Measurements from ENCODE around the gene NTNG2.

NTNG2 gene

DNA sequence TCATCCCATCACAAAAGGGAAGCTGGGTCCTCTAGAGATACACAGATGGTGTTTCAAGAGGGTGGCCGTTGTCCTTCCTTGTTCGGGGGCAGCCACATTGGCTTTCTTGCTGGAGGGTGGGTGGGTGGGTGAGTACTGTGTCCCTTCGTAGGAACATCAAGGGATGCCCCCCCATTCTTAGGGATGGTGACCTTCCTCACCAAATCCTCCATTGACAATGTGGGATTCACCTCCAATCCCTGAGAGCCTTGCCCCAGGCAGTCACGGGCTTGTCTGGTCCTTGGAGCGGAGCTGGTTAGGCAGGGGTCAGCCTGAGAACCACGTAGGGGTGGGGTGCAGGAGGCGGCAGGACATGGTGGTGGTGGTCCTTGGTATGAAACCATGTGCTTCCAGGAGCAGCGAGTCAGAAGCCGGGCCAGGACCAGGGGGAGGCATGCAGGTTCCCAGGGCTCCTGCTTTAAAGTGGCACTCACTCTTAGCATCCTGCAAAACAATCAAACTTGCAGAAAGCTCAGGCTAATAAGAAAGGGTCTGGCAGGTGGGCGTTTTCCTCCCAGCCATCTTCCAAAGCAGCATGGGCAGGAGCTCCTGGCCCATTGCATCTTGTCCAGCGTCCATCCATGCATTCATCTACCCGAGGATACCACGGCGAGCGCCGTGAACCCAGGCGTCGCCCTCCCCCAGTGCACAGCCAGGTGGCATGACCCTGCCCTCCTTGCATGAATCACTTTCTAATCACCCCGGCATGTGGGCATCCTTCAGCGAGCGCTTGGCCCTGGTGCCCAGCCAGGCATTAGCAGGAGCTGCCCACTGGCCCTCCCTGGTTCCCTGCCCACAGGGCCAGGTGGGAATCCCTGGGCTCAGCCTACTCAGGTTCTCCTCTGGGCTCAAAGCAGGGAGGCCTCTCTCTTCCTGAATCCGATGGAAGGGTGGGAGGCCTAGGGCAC lies 76.4 kb downstream of the NTNG2 start:
- DNase-seq: no peak

DNA sequence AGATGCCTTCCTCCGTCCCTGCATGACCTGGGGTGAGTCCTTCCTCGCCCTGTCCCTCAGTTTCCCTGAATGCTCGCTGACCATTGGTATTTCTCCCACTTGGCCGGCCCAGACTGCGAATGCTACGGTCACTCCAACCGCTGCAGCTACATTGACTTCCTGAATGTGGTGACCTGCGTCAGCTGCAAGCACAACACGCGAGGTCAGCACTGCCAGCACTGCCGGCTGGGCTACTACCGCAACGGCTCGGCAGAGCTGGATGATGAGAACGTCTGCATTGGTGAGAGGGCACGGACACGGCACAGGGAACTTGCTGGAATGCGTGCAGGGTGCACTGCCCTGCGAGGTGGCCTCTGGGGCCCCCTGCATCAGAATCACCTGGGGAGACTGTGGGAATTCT lies 77.1 kb downstream of the NTNG2 start:
- no peak for DNase-seq

DNA sequence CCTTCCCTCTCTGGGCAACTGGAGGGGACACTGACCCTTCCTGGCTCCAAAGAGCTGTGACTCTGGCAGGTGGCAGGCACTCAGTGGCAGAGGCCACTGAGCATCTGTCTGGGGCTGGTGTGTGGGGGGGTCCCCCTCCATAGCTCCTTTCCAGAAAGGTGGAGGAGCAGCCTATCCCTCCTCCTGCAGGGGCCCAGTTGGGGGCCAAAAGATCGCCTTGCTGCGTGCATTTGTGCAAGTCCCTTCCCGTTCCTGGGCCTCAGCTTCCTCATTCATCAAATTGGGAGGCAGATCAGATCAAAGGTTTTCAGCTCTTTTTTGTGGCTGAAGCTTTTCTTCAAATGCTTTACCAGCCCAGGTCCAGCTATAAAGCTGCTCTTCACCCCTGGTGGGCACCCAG lies 77.7 kb downstream of the NTNG2 start:
- no peak for DNase-seq

DNA sequence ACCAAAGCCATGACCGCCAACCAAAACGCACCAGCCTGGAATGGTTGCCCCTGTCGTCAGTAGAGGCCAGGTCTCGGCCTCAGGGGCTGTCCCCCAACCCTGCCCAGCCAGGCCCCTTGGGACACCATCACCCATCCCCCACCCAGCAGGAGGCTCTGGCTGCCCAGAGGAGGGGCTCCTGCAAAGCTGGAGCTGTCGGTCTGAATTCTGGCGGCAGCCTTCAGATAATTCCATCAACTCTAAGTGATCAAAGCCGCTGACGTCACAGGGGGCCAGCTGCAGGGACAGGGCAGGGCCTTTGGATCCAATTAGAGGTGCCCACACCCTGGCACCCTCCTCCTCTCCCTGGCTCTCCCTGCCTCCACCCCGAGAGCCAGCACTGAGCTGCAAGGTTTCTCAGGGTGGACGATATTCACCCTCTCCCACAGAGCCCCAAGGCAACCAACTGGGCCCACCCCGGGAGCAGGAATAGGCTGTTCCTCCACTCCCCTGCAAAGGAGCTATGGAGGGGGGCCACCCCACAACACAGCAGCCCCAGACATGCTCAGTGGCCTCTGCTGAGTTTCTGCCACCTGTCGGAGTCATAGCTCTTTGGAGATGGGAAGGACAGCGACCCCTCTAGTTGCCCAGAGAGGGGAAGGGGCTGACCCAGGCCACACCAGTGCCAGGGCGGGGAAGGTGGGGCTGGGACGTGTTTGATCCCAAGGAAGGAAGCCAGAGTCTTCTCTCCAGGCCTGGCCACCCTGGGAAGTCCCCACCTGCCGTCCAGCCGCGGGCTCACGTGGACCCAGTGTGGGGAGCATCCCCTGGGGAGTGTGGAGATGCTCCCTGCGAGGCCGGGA lies 78.4 kb downstream of the NTNG2 start:
- no peak for DNase-seq

DNA sequence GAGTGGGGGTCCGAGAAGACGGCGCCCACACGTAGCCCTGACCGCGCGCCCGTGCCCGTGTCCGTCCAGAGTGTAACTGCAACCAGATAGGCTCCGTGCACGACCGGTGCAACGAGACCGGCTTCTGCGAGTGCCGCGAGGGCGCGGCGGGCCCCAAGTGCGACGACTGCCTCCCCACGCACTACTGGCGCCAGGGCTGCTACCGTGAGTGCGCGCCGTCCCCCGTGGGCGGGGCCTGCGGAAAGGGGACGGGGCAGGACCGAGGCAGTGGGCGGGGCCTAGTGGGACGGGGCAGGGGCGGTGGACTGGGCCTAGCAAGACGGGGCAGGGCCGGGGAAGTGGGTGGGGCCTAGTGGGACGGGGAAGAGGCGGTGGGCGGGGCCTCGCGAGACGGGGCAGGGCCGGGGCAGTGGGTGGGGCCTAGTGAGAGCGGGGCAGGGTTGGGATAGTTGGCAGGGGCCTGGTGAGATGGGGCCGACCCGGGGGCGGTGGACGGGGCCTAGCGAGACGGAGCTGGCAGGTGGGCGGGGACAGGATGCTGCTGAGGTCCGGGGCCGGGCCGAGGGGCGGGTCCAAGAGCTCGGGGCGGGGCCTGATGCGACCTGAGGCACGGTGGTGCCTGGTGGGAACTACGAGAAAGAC lies 79.1 kb downstream of the NTNG2 start:
- DNase-seq: peak; percentile 97

DNA sequence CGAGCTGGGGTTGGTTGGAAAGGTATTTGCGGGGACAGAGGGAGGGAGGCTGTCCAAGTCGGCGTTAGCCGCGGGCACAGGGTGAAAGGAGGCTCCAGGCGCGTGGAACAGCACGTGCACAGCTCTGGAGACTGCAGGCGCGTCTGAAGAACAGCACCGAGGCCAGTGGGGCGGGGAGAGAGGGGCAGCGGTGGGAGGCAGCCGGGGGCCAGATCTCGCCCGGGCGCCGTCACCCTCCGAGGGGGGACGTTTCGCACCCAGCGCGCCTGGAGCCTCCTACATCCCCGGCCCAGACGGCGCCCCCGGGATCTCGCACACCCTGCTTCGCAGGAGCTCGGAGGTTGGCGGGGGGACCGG lies 79.6 kb downstream of the NTNG2 start:
- DNase-seq: no peak

DNA sequence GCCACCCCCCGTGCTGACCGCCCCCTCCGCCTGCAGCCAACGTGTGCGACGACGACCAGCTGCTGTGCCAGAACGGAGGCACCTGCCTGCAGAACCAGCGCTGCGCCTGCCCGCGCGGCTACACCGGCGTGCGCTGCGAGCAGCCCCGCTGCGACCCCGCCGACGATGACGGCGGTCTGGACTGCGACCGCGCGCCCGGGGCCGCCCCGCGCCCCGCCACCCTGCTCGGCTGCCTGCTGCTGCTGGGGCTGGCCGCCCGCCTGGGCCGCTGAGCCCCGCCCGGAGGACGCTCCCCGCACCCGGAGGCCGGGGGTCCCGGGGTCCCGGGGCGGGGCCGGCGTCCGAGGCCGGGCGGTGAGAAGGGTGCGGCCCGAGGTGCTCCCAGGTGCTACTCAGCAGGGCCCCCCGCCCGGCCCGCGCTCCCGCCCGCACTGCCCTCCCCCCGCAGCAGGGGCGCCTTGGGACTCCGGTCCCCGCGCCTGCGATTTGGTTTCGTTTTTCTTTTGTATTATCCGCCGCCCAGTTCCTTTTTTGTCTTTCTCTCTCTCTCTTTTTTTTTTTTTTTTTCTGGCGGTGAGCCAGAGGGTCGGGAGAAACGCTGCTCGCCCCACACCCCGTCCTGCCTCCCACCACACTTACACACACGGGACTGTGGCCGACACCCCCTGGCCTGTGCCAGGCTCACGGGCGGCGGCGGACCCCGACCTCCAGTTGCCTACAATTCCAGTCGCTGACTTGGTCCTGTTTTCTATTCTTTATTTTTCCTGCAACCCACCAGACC lies 80.2 kb downstream of the NTNG2 start:
- DNase-seq: peak; percentile 46

DNA sequence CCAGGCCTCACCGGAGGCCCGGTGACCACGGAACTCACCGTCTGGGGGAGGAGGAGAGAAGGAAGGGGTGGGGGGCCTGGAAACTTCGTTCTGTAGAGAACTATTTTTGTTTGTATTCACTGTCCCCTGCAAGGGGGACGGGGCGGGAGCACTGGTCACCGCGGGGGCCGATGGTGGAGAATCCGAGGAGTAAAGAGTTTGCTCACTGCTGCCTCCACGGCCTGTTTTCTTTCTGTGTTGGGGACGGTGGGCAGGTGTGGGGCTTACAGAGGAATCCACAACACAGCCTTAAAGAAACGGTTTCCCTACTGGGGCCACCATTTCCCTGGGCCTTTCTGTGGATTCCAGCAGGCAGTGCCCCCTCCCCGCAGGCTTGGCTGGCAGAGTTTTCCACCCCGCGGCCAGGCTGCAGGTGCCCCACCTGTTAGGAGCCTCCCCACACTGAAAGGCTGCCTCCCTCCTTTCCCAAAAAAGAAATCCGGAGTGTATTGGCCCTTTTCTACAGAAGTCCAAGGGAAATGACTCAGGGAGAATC lies 80.8 kb downstream of the NTNG2 start:
- DNase-seq: no peak

DNA sequence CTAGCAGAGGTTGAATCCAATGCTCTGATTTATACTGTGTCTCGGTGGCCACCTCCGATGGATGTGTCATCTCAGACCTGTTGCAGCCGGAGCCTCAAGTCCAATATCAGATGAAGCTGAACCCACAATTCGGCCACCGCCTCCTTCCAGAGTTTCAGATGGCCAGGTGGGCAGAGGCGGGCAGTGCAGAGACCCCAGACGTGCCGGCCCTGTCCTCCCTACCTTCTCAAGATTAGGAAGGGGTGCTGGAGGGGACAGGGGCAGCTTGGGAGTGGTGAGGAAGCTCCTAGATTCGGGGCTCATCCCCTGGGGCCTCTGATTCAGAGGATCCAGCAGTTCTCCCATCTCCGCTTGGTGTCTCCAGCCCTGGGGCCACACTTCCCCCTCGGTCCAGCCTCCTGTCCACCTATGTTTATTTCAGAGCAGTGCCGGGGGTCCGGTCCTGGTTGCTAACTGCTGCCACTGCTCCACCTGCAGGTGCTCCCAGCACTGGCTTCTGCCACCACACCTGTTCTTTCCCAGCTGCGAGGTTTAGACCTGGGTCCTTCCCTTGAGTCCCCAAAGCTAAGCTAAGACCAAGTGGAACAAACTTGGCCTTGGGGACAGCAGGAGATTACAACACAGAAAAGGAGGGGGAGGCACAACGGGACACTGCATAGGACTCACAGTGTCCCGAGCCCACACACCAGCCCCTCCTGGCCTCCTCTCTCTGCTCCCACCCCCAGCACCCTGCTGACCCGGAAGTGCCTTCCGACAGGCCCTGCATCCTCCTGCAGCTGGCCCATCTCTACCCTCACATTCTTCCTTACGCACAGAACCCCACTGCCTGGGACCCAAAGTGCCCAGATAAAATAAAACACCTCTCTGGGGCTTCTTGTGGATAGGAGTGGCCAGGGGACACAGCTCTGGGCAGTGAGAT lies 81.6 kb downstream of the NTNG2 start:
- DNase-seq: no peak

DNA sequence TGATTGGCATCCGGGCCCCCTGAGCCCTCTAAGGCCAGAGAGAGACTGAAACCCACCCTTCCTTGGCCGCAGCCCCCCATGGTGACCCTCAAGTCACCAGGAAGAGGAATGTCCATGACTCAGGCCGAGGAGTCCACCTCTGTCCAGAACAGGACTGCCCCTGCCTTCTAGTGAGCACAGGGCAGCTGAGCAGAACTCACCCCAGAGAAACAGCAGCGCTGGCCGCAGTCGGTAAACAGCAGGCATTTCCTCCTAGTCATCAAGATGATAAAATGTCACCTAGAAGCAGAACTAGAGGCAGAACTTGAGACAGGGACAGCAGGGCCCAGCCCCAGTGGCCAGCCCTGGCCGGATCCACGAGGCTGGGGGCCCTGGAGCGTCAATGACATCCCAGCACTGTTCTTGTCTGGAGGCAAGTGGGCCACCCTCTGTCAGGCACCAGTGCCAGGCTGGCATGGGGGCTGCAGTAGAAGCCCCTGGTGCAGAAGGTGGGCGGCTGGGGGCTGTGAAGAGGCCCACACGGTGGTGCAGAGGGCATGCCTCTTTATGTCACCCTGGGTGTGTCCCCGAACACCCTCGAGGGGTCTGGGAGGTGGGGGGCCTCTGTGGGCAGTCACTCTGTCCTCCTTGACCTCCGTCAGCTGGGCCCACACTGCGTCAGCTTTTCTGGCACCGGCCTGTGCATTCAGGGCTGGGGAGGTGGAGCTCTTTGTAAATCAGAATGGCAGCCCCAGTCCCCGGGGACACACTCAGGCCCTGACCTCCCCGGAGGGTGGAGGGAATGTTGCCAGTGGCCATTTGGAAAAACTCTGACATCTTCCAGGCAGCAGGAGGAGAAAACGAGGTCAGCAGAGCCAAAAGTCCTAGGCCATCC lies 83.0 kb downstream of the NTNG2 start:
- DNase-seq: no peak

DNA sequence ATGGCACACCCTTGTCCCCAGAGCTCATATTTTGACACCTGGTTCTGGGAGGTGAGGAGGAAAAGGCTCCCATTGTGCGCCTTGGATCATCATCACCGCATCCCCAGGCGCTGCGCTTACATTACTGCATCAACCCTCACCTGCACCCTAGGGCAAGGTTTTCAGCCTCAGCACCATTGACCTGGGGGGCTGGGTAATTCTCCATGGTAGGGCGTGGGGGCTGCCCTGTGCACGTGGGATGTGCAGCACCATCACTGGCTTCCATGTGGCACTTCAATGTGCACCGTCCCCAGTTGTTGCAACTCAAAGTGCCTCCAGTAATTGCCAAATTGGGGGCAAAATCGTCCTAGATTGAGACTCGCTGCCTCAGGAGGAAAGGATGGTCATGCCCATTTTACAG lies 83.6 kb downstream of the NTNG2 start:
- DNase-seq: no peak

DNA sequence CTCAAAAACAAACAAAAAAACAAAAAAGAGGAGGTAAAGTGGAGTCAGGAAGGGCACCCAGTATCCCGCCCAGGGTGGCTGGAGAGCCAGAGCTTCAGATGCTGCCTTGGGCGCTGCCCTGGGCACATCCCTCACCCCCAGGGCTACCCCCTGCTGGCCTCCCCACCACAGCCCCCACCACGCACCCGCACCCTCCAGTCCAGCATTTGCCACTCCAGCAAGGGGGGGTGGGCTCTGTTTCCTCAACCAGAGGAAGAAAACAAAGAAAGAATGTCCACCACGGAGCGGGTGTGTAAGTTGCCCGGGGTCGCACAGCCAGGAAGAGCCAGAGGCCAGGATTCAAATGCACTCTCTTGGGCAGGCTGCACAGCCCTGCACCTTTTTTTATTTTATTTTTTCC lies 86.1 kb downstream of the NTNG2 start:
- no peak for DNase-seq

DNA sequence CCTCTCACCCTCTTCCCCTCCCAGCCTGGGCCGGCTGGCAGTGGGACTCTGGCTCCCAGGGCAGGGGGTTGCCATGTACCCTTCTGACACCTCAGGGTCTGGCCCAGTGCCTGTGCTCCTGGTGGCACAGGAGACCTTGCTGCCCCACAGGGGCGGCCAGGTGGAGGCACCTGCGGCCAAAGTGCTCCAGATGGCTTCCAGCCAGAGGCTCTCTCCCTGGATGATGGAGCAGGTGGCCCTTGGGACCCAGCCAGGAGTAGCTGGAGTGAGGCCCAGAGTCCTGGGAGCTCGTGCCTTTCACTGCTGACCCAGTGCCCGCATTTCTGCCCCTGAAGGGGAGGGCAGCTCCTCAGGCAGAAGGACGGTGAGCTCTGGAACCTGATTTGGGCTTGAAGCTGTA lies 87.3 kb downstream of the NTNG2 start:
- DNase-seq: no peak

DNA sequence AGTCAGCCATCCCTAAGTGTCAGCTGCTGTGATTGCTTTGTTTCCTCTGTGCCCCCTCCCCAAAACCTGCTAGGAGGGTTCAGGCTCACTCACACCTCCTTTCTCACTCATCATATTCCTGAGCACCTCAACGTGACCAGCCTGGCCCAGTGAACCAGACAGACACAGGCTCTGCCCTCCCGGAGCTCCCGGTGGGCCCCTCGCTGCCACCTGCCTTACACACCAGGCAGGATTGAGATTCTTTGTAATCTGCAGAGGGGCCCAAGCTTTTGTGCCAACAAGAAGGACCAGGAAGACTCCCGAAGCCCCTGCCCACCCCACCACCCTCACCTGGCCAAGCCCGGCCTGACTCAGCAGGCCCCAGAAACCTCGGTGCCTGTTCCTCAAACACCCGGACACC lies 87.8 kb downstream of the NTNG2 start:
- DNase-seq: no peak

DNA sequence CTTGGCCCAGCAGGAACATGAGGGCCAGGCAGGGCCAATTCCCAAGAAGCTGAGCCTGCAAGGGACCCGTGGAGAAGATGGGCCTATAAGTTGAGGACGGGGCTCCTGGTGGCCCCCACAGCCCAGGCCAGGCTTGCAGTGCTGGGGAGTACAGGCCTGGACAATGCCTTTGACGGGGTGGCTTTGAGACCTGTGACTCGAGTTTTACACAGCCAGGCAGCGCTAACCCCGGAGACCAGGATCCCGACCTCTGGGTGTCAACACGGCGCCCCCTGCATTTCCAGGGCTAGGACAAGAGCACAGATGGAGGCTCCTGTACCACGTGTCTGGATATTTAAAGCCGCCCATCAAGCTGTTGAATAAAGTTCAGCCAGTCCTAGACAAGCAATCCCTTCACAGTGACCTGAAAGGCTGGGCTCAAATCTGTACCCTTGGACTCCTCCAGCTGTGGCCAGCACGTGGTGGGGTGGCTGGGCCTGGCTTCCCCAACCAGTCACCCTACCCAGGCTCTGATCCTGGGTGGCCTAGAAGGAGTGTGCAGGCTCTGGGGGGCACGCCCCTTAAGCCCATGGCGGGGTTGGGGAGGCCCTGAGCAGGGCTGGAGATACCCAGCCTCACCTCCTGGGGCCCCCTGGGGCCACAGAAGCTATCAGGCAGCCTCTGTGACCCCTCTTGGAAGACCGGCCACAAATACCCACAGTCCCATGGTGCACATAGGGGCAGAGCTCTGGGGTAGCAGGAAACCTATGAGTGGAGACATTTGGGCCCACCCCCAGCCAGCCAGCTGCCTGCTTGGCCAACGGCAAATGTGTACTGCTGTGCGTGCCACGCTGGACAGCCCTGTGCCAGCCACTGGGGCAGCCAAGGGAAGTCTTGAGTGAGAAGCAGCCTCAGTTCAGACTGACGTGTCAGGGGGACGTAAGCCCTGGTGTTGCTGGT lies 88.7 kb downstream of the NTNG2 start:
- DNase-seq: no peak

DNA sequence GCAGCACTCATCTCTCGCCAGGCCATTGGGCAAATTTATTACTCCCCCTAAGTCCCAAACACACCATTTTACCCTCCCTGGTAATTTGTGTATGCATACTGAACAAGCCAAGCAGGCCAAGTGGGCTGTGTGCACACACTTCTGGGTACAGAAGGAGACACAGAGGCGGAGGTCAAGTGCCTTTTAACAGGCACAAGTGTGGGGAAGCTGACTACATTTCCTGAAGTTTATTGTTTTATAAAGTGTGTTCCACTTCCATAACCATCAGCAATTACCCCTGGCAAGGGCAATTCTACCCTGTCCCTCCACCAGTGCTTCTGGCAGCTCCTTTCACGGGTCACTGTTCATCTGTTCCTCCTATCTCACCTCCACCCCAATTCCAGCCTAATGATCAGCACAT lies 99.0 kb downstream of the NTNG2 start:
- DNase-seq: no peak

DNA sequence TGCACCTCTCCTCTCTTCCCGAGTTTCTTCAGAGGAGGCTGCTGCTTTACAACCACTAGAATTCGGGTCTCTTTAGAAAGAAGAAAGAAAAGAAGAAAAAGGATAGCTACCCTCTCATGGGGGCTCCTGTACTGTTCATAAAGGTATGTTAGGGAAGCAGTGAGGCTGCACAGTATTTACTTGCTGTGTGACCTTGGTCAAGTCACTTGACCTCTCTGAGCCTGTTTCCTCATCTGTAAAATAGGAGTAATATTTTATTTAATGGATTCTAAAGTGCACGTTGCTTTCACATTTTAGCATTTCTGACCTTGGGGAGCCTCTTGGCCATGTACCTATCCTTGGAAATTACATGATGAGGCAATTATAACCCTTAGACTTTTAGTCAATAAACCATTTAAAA lies 104.2 kb downstream of the NTNG2 start:
- no peak for DNase-seq

DNA sequence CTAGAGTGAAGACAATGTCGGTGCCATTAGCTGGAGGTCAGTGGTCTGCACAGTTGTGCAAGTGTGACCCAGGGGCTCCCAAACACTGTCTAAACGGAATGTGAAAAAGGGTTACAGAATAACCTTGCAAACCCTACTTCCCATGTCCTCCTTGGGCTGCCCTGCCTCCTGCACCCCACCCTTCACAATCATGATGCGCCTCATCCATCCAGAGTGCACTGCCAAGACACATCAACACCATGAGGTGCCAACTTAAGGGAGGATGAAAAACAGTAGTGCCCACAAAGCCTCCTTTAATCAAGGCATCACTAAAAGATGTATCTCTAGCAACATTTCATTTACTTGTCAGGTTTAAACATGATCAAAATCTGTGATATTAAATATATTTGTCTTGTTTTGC lies 105.8 kb downstream of the NTNG2 start:
- no peak for DNase-seq

DNA sequence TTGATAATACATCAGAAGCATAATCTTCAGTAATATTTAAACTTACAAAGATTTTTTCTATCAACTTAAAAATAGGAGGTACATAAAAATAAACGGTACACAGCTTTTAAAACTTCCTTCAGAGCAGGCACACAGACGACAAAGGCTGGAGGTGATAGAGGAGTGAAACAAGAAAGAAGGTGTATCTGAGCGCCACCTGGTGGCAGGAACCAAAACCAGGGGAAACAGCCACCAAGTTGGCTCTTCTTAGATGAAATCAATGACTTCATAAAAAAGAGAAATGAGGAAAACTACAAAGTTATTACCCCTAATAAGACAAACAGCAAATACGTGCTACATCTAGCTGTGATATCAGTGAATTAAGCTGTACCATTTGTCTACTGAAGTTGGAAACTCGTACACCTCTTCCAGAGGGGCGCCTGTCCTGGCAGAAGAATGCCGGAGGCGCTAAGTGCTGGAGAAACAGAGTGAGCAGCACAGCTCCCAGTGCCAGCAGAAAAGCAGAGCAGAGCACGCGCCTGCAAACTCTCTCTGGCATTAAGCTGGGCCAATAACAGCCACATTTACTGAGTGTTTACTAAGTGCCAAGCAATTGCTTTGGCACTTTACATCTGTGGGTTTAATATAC lies 107.0 kb downstream of the NTNG2 start:
- peak; percentile 51 for DNase-seq

Measured in femur (tissue), 1 donor.